CD4-positive, alpha-beta T cell treated with Interleukin-4 for 4 hours (primary cell): ENCODE measurements around the gene MYEOV.

ENCODE experiments used
- DNase-seq: peaks from one replicate; pipeline ENCODE4 v3.0.0-alpha.2; 2020

The MYEOV gene

GRCh38 chr11:69265911-69266510 is 27.9 kb upstream of the MYEOV start:
- DNase-seq, result no peak

GRCh38 chr11:69267395-69267805 is 26.6 kb upstream of the MYEOV start:
- DNase-seq, result no peak

GRCh38 chr11:69268911-69269310 is 25.0 kb upstream of the MYEOV start:
- no peak for DNase-seq

GRCh38 chr11:69269388-69269787 is 24.6 kb upstream of the MYEOV start:
- no peak for DNase-seq

DNA sequence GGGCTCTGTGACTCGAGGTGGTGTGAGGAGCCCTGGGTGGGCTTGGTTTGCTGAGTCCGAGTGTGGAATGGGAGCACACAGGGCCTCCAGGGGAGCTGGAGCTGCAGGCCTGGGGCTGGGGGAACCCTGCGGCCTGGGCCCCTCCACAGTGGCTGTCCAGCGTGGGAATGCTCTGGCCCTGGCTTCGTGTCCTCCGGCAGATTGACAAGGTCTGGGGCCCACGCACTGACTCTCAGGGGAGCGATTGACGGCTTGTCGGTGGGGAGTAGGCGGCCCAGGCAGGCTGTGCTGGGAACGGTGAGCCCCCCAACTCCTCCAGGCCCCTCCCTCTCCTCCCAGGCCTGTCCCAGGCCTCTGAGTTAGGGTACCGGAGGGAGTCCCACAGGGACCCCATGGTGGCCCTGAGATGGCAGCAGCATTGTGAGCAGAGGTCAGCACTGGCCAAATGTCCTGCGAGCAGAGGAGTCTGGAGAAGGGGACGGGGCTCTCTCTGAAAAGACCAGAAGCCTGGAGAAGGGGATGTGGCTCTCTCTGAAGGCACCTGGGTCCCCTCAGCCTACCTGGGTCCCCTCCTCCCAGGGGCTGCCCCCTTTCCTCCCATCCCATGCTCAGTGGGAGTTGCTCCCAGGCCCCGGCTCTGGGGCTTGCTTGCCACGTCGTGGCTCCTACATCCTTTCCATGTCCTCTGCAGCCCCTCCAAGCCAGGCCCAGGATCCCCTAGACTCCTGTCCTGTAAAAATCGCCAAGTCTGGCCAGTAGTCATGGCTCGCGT is 23.8 kb upstream of the MYEOV start:
- DNase-seq, result no peak

GRCh38 chr11:69270941-69271340 is 23.0 kb upstream of the MYEOV start:
- DNase-seq, result no peak

- no peak for DNase-seq
Measured at GRCh38 chr11:69272055-69272454, 21.9 kb upstream of the MYEOV start.

DNA sequence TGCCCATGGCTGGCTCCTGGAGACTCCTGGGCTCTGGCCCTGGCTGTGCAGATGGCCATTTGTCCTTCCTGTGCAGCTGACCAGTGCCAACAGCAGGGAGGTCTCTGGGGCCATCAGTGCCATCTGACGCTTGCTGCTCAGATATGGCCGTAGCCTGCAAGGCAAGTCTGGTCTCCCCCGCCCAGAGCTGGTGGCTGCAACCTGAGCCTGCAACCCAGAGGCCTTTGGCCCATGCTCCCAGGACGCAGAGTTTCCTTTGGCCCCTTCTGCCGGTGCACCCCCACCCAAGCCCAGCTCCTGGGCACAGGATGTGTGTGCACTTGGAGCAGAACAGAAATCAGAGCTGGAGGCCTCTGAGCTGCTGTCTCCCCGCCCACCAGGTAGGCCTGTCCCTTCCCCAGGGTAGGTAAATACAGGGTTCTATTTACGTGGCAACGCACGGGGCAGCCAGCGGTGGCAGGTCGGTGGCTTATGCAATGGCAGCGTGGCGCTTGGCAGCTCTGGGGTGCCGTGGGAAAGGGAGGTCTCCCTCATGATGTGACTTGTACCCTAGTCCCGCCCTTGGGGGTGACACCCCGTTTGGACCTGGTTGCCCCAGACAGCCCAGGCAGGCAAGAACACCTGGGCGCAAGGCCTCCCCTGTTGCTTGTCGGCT is 21.0 kb upstream of the MYEOV start:
- DNase-seq, result no peak

DNA sequence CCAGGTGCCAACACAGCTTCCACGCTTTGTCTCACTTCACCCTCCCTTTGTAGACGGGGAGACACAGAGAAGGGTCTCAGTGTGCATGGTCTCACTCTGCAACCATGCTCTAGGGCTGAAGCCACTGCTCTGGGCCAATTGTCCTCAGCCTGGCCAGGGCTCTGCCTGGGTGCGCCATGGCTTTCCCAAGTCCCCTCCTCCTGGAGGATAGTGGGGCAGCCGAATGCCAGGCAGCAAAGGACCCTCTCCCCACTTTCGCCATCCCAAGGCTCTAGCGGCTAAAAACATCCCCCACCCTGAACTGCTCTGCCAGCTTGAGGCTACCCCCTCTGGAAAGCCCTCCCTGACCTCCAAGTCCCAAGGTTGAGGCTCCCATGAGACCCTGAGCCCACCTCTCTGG is 20.4 kb upstream of the MYEOV start:
- DNase-seq, result no peak

DNA sequence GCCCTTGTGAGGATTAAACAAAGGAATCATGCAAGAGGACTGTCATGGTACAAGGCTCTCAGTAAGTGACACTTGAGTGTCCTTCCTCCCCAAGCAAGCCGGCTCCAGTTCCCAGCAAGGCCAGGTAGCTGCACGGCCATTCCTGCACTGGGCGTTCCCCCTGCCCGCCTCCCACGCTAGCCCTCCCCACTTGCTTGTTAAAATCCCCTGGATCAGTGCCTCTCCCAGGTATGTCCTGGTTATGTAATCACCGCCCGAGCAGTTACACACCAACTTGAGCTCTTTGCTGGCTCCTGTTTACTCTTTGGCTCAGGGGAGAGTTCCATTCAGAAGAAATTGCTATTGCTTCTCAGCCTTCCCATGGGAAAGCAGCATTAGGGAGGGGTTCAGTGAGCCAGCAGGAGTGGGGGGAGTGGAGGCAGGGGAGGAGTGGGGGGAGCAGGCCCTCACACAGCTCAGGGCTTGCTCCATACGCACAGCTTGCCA is 19.4 kb upstream of the MYEOV start:
- no peak for DNase-seq

DNA sequence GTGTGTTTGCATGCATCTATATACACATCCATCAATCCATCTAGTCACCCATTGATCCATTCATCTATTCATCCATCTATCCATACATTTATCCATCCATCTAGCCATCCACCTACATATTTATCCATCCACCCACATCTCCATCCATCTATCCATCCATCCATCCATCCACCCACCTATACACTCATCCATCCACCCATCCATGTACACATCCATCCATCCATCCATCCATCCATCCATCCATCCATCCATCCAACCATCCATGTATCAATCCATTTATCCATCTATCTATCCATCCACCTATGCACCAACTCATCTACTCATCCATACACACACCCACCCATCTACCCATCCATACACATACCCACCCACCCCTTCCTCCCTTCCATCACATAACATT is 18.8 kb upstream of the MYEOV start:
- DNase-seq, result no peak

DNA sequence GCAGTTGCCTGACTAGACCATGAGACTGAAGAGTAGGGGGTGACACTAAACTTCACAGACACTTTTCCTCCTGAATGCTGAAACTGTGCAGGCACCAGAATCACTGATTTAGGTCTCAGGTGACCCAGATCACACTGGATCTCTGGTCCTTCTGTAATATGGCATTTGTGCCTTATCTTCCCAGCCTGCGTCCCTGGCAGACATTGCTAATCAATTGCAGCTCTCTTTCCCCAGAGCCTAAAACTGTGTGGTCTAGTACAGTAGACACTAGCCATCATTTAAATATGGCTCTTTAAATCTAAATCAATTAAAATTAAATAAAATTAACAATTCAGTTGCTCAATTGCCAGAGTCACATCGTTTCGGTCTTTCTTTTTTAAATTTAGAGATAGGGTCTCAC is 17.8 kb upstream of the MYEOV start:
- DNase-seq, result no peak

DNA sequence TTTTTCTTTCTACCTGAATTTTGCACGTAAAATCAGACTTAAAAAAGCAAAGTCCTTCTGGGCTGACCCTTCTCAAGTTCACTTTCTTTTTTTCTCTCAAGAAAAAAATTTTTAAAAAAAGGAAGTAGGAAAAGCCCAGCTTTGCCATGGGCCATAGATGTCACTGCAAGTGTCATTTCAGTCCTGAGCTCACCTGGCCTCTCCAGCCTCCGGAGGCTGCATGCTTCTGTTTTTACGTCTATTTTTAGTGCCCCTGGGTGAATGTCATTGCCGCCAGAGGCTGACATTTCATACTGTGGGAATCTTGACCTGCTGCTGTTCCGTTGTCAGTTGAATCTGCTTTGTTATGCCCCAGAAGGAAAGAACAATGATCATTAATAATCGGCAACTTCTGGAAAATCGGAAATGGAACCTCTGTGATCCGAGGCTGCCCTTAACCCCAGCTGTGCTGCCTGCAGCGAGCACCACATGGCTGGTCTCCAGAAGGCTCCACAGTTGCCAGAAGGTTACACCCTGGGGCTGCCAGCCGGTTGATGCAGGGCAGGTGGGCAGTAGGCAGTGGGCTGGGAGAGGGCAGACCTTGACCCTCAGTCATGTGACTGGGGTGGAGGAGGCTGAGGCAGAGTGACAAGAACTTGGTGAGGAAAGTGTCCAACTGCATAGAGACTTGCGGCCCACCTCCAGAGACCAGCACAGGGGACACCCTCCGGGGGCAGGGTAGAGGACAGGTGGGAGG is 16.7 kb upstream of the MYEOV start:
- DNase-seq, result no peak

- DNase-seq, result no peak
Measured at GRCh38 chr11:69278091-69278867, 15.7 kb upstream of the MYEOV start.

- no peak for DNase-seq
Measured at GRCh38 chr11:69280451-69280850, 13.5 kb upstream of the MYEOV start.

GRCh38 chr11:69280994-69281393 is 13.0 kb upstream of the MYEOV start:
- no peak for DNase-seq

DNA sequence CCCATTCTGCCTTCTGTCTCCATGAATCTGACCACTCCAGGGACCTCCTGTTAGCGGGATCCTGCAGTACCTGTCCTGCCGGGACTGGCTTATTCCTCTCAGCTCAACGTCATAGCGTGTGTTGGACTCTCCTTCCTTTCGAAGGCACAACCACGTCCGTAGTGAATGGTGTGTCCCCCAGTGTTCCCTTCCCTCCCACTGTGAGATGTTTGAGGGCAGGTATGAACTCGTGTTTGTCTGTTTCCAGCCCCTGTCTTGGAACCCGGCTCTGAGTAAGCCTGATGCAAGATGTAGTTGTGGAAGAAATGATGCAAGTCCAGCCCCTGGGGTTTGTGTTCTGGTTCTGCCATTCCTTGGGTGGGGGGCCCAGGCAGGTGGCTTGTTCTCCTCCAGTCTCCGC is 10.5 kb upstream of the MYEOV start:
- DNase-seq, result no peak

- no peak for DNase-seq
Measured at GRCh38 chr11:69284081-69284511, 9.9 kb upstream of the MYEOV start.

- DNase-seq, result no peak
Measured at GRCh38 chr11:69285091-69285490, 8.9 kb upstream of the MYEOV start.

DNA sequence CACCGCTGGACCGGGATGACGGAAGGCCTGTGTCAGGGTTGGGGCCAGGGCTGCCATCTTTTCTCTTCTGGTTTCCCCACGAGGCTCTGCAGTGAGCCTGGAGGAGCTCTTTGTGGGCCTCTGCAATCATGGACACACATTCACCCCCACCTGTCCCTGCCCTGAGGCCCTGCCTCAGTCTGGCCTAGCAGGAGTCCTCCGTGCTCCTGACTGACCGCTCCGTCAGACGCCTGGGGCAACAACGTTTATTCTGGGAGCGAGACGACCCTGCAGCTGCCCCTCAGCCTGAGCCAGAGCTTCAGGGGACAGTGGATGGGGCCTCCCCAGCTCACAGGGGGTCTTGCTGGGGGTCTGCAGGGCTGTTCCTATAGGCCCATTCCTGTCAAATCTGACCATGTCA is 8.2 kb upstream of the MYEOV start:
- DNase-seq, result no peak

- DNase-seq, result no peak
Measured at GRCh38 chr11:69286374-69287371, 7.3 kb upstream of the MYEOV start.
